PC-3 (cell line): Measurements from ENCODE around the gene SDCBP2.

Experiments used
- CTCF ChIP-seq: fragments of 300-600 bp; sonication (generic); conservative IDR thresholded peaks from 2 replicates; pipeline ENCODE4 v1.5.1; 2017; ENCODE audit warnings: antibody characterized with exemption, low read depth, mild to moderate bottlenecking, low read length
- EZH2 ChIP-seq: fragments of 300-600 bp; sonication (generic); IDR thresholded peaks from one replicate; pipeline ENCODE4 v1.6.1; 2017; ENCODE audit warnings: antibody characterized with exemption, mild to moderate bottlenecking, low read length; ENCODE audit not compliant: unreplicated experiment
- EZH2phosphoT487 ChIP-seq: fragments of 300-600 bp; sonication (generic); IDR thresholded peaks from 2 replicates; pipeline ENCODE4 v1.6.1; 2018; ENCODE audit warnings: mild to moderate bottlenecking, antibody characterized with exemption, low read length, borderline replicate concordance

GRCh38 chr20:1362484-1362883 lies 33.5 kb upstream of the SDCBP2 start:
- TF ChIP-seq CTCF (no peak), EZH2phosphoT487 (no peak), EZH2 (no peak)
